SK-N-SH treated with all-trans-retinoic acid at 6 μM for 48 hours (cell line): ENCODE results near the gene TMEM94.

ENCODE experiments used
- ATAC-seq: fragments of 200-7000 bp; cut with Tn5 transposase; 3 replicates; pipeline ENCODE4 v1.9.1; 2020; ENCODE audit warnings: mild to moderate bottlenecking, moderate library complexity
- BACH2 ChIP-seq: fragments of 250-450 bp; sonication (Bioruptor Pico); IDR thresholded peaks from 2 replicates; pipeline ENCODE4 v1.9.0; 2021; ENCODE audit warnings: mild to moderate bottlenecking, borderline replicate concordance
- CREB5 ChIP-seq: fragments of 250-450 bp; sonication (Bioruptor Pico); IDR thresholded peaks from 2 replicates; pipeline ENCODE4 v1.5.1; 2020; ENCODE audit warnings: low read depth, mild to moderate bottlenecking, moderate library complexity
- CSRNP3 ChIP-seq: fragments of 250-450 bp; sonication (Bioruptor Pico); IDR thresholded peaks from 2 replicates; pipeline ENCODE4 v1.5.1; 2021; ENCODE audit warnings: mild to moderate bottlenecking, moderate library complexity
- ESRRG ChIP-seq: fragments of 250-450 bp; sonication (Bioruptor Pico); IDR thresholded peaks from 2 replicates; pipeline ENCODE4 v1.6.1; 2021; ENCODE audit warnings: mild to moderate bottlenecking
- GLIS3 ChIP-seq: fragments of 250-450 bp; sonication (Bioruptor Pico); IDR thresholded peaks from 2 replicates; pipeline ENCODE4 v1.5.0; 2020; ENCODE audit warnings: mild to moderate bottlenecking, moderate library complexity
- ISL1 ChIP-seq: fragments of 250-450 bp; sonication (Bioruptor Pico); IDR thresholded peaks from 2 replicates; pipeline ENCODE4 v2.1.2; 2022; ENCODE audit warnings: mild to moderate bottlenecking, moderate library complexity
- OSR1 ChIP-seq: fragments of 250-450 bp; sonication (Bioruptor Pico); IDR thresholded peaks from 2 replicates; pipeline ENCODE4 v1.8.0; 2022; ENCODE audit warnings: moderate library complexity, mild to moderate bottlenecking, inconsistent platforms
- PATZ1 ChIP-seq: fragments of 250-450 bp; sonication (Bioruptor Pico); IDR thresholded peaks from 2 replicates; pipeline ENCODE4 v1.8.0; 2020; ENCODE audit warnings: mild to moderate bottlenecking, moderate library complexity, borderline replicate concordance
- RARB ChIP-seq: fragments of 250-450 bp; sonication (Bioruptor Pico); IDR thresholded peaks from 2 replicates; pipeline ENCODE4 v1.8.0; 2021; ENCODE audit warnings: mild to moderate bottlenecking, moderate library complexity
- SNAI2 ChIP-seq: fragments of 250-450 bp; sonication (Bioruptor Pico); IDR thresholded peaks from 2 replicates; pipeline ENCODE4 v1.5.0; 2020; ENCODE audit warnings: mild to moderate bottlenecking, moderate library complexity
- TCF4 ChIP-seq: fragments of 250-450 bp; sonication (Bioruptor Pico); IDR thresholded peaks from 2 replicates; pipeline ENCODE4 v1.8.0; 2021; ENCODE audit warnings: mild to moderate bottlenecking, moderate library complexity, borderline replicate concordance
- TOX ChIP-seq: fragments of 250-450 bp; sonication (Bioruptor Pico); IDR thresholded peaks from 2 replicates; pipeline ENCODE4 v1.8.0; 2021; ENCODE audit warnings: mild to moderate bottlenecking, moderate library complexity, borderline replicate concordance
- TSHZ2 ChIP-seq: fragments of 250-450 bp; sonication (Bioruptor Pico); IDR thresholded peaks from 2 replicates; pipeline ENCODE4 v1.5.0; 2020; ENCODE audit warnings: mild to moderate bottlenecking, moderate library complexity
- ZC3H10 ChIP-seq: fragments of 250-450 bp; sonication (Bioruptor Pico); IDR thresholded peaks from 2 replicates; pipeline ENCODE4 v1.5.1; 2021; ENCODE audit warnings: mild to moderate bottlenecking, moderate library complexity
- ZFP3 ChIP-seq: fragments of 250-450 bp; sonication (Bioruptor Pico); IDR thresholded peaks from 2 replicates; pipeline ENCODE4 v1.5.0; 2020; ENCODE audit warnings: mild to moderate bottlenecking, moderate library complexity
- ZFP30 ChIP-seq: fragments of 450-650 bp; formaldehyde crosslinking; IDR thresholded peaks from 2 replicates; pipeline ENCODE4 v1.5.0; 2022; ENCODE audit warnings: mild to moderate bottlenecking, moderate library complexity
- ZNF565 ChIP-seq: fragments of 450-650 bp; formaldehyde crosslinking; conservative IDR thresholded peaks from 2 replicates; pipeline ENCODE4 v1.5.0; 2020; ENCODE audit warnings: low read depth, mild to moderate bottlenecking, moderate library complexity
- ZNF70 ChIP-seq: fragments of 450-650 bp; formaldehyde crosslinking; IDR thresholded peaks from 2 replicates; pipeline ENCODE4 v1.5.0; 2020; ENCODE audit warnings: mild to moderate bottlenecking, moderate library complexity
- ZNF8 ChIP-seq: fragments of 450-650 bp; formaldehyde crosslinking; IDR thresholded peaks from 2 replicates; pipeline ENCODE4 v1.5.0; 2020; ENCODE audit warnings: mild to moderate bottlenecking, moderate library complexity

TMEM94 gene

GRCh38 chr17:75473246-75473645 lies 16.8 kb downstream of the TMEM94 start:
- no peak for ATAC-seq
- TF ChIP-seq ISL1 (no peak), ZFP3 (CRISPR knock-in tag) (no peak), ZNF565 (no peak), GLIS3 (no peak), PATZ1 (CRISPR knock-in tag) (no peak), SNAI2 (CRISPR knock-in tag) (no peak), ZNF70 (CRISPR knock-in tag) (no peak)

- ATAC-seq: no peak; the same call in 2 of the 3 replicates
Measured at GRCh38 chr17:75474736-75475135, 18.3 kb downstream of the TMEM94 start.

More at GRCh38 chr17:75474736-75475135, 18.3 kb downstream of the TMEM94 start:
- TF ChIP-seq ZNF70 (CRISPR knock-in tag): no peak
- TF ChIP-seq ZFP30: no peak
- TF ChIP-seq BACH2 (CRISPR knock-in tag): no peak
- TF ChIP-seq TCF4 (CRISPR knock-in tag): no peak
- no peak for TF ChIP-seq TSHZ2 (CRISPR knock-in tag)
- no peak for TF ChIP-seq CSRNP3 (CRISPR knock-in tag)
- no peak for TF ChIP-seq ISL1
- TF ChIP-seq TOX: no peak
- TF ChIP-seq PATZ1 (CRISPR knock-in tag): no peak
- no peak for TF ChIP-seq RARB
- TF ChIP-seq ZNF8 (CRISPR knock-in tag): no peak
- TF ChIP-seq ESRRG (CRISPR knock-in tag): no peak
- no peak for TF ChIP-seq CREB5
- TF ChIP-seq OSR1: no peak
- no peak for TF ChIP-seq ZNF565
- no peak for TF ChIP-seq ZC3H10 (CRISPR knock-in tag)
